Endothelial cell of umbilical vein (primary cell): ENCODE results near the gene PACSIN2. TPM values are rescaled to one million over a fixed set of nuclear protein-coding genes. Genes with fewer than 3 reads are reported as not detected.

Source experiments
- BruUV-seq: library from RNA; stranded (reverse); fragments of 400-500 nt; replicated peaks from 2 replicates; lab custom pipeline; 2021; lab: Mats Ljungman, UMichigan
- CTCF ChIA-PET: fragments of 300-600, 350-600 bp; sonication (Branson Sonifier 250); formaldehyde crosslinking; loops from one replicate; lab custom pipeline; 2021; ENCODE audit warnings: antibody characterized with exemption, inconsistent platforms; lab: Charles Lee
- POLR2A ChIA-PET: fragments of 300-600, 350-600 bp; sonication (Branson Sonifier 250); formaldehyde crosslinking; loops from one replicate; lab custom pipeline; 2021; ENCODE audit warnings: antibody characterized with exemption, inconsistent platforms; lab: Charles Lee
- DNase-seq: peaks from one replicate; pipeline ENCODE4 v3.0.0-alpha.2; 2011; ENCODE audit warnings: low read depth, low spot score
- FAIRE-seq: peaks from 2 replicates; lab custom pipeline; 2011; peaks lifted over from hg19 to GRCh38; lab: Jason Lieb, UNC
- H2AFZ ChIP-seq: 2 replicates; pipeline ENCODE4 v1.6.0; 2012; ENCODE audit warnings: low read depth, low read length, control low read depth, inconsistent platforms
- H3K27ac ChIP-seq: 2 replicates; pipeline ENCODE4 v1.5.1; 2011; ENCODE audit warnings: low read depth, mild to moderate bottlenecking, control low read depth, low read length, moderate library complexity; ENCODE audit not compliant: insufficient read depth
- H3K27me3 ChIP-seq, 2 experiments: 2 replicates each; pipeline versions ENCODE4 v1.6.0 to v1.6.1; 2011; ENCODE audit warnings: low read length in 2 of 2, mixed read lengths in 1 of 2; ENCODE audit not compliant: control insufficient read depth in 2 of 2, insufficient read depth in 2 of 2
- H3K36me3 ChIP-seq, 2 experiments: 2 replicates in 1 of 2; 3 replicates in 1 of 2; pipeline ENCODE4 v1.5.1; 2011; ENCODE audit warnings: low read length in 2 of 2, mild to moderate bottlenecking in 1 of 2, moderate library complexity in 1 of 2; ENCODE audit not compliant: control insufficient read depth in 2 of 2, insufficient read depth in 2 of 2; ENCODE audit errors: extremely low read depth in 1 of 2
- H3K4me1 ChIP-seq: 3 replicates; pipeline ENCODE4 v1.5.1; 2011; ENCODE audit warnings: mild to moderate bottlenecking, low read length; ENCODE audit not compliant: control insufficient read depth, insufficient read depth; ENCODE audit errors: extremely low read depth
- H3K4me2 ChIP-seq: 2 replicates; pipeline ENCODE4 v1.6.1; 2011; ENCODE audit warnings: low read length, control low read depth, mixed read lengths; ENCODE audit not compliant: insufficient read depth
- H3K4me3 ChIP-seq, 3 experiments: fragments of 200-600 bp in 1 of 3; sonication (generic), shearing (Covaris generic) in 1 of 3; replicated peaks in 1 of 3; 2 replicates each; pipeline ENCODE4 v1.5.1; 2011 to 2016; ENCODE audit warnings: control low read depth in 3 of 3, low read length in 3 of 3, mild to moderate bottlenecking in 2 of 3, inconsistent platforms in 1 of 3, low read depth in 1 of 3, moderate library complexity in 1 of 3; ENCODE audit not compliant: insufficient read depth in 1 of 3
- H3K79me2 ChIP-seq: 2 replicates; pipeline ENCODE4 v1.6.0; 2012; ENCODE audit warnings: low read length, inconsistent platforms; ENCODE audit not compliant: control insufficient read depth, insufficient read depth
- H3K9ac ChIP-seq: replicated peaks from 2 replicates; pipeline ENCODE3; 2011; ENCODE audit warnings: low read length, control low read depth; ENCODE audit not compliant: insufficient read depth; ENCODE audit errors: extremely low read depth
- H3K9me1 ChIP-seq: replicated peaks from 3 replicates; pipeline ENCODE4 v1.6.0; 2011; ENCODE audit warnings: mild to moderate bottlenecking, low read length; ENCODE audit not compliant: control insufficient read depth, insufficient read depth; ENCODE audit errors: extremely low read depth
- H3K9me3 ChIP-seq: replicated peaks from 2 replicates; pipeline ENCODE4 v1.5.1; 2012; ENCODE audit warnings: low read length, inconsistent platforms; ENCODE audit not compliant: control insufficient read depth, insufficient read depth
- H4K20me1 ChIP-seq: replicated peaks from 2 replicates; pipeline ENCODE3; 2011; ENCODE audit warnings: mild to moderate bottlenecking, low read length; ENCODE audit not compliant: control insufficient read depth, insufficient read depth; ENCODE audit errors: extremely low read depth
- EZH2 ChIP-seq: IDR thresholded peaks from 2 replicates; pipeline ENCODE4 v1.6.1; 2012; ENCODE audit warnings: borderline replicate concordance, low read depth, mild to moderate bottlenecking, moderate library complexity, low read length, inconsistent platforms; ENCODE audit not compliant: severe bottlenecking
- FOS ChIP-seq: IDR thresholded peaks from 2 replicates; pipeline ENCODE4 v1.6.1; 2011; ENCODE audit warnings: mild to moderate bottlenecking, low read length, moderate library complexity, borderline replicate concordance; ENCODE audit not compliant: insufficient read depth
- GATA2 ChIP-seq: IDR thresholded peaks from 2 replicates; pipeline ENCODE4 v1.7.0; 2011; ENCODE audit warnings: low read depth, mild to moderate bottlenecking, moderate library complexity, mixed read lengths, low read length; ENCODE audit not compliant: insufficient read length, insufficient read depth
- JUN ChIP-seq: IDR thresholded peaks from 2 replicates; pipeline ENCODE4 v1.6.1; 2011; ENCODE audit warnings: borderline replicate concordance, low read depth; ENCODE audit not compliant: insufficient read length, insufficient read depth
- MAX ChIP-seq: IDR thresholded peaks from 2 replicates; pipeline ENCODE4 v1.6.1; 2011; ENCODE audit not compliant: insufficient read depth, insufficient read length
- POLR2AphosphoS5 ChIP-seq: IDR thresholded peaks from 2 replicates; pipeline ENCODE4 v1.6.1; 2012; ENCODE audit warnings: low read depth, mild to moderate bottlenecking, control low read depth, low read length, moderate library complexity; ENCODE audit not compliant: insufficient read depth
- dilution Hi-C: fragments of 300-500 bp; cut with MboI; formaldehyde crosslinking; loops from one replicate; pipeline ENCODE4 v1.15.0; 2019; ENCODE audit warnings: low sequenced_read_pairs; ENCODE audit not compliant: extremely low pct_ligation_motif_present
- intact Hi-C: fragments of 100-400 bp; cut with micrococcal nuclease; formaldehyde crosslinking; loops from one replicate; pipeline ENCODE4 v1.10.0; 2022
- polyA plus RNA-seq, 4 experiments: library from polyadenylated mRNA; depleted of rRNA in 3 of 4; stranded (reverse) in 3 of 4; unstranded in 1 of 4; fragments of >200 nt; gene quantifications; 2 replicates each; pipeline versions ENCODE4 v1.2.1 to v1.2.3, GENCODE V29; 2011 to 2012; ENCODE audit warnings: missing spikeins in 1 of 4
- total RNA-seq: library from RNA; stranded (reverse); gene quantifications from 2 replicates; pipeline ENCODE4 v1.2.3, GENCODE V29; 2021

The PACSIN2 gene
- total and polyA plus RNA-seq, 2 donors (not counting 3 experiments of a cell fraction or from before 2014, with no cell fraction given) = 46.2 to 64.5 TPM

DNA sequence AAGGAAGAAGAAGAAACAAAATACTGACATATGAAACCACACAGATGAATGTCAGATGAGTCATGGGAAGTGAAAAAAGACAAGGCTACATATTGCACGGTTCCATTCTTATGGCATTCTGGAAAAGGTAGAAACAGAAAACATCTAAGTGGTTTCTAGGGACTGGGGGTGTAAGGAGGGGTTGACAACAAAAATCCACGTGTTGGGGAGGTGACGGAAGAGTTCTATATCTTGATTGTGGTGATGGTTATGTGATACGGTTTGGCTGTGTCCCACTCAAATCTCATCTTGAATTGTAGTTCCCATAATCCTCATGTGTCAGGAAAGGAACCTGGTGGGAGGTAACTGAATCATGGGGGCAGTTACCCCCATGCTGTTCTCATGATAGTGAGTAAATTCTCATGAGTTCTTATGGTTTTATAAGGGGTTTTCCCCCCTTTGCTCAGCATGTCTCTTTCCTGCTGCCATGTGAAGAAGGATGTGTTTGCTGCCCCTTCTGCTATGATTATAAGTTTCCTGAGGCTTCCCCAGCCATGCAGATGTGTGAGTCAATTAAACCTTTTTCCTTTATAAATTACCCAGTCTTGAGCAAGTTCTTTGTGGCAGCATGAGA is 151.5 kb downstream of the PACSIN2 start:
- H3K27me3 ChIP-seq = no peaks in the 10 kb centered on the region
- no peaks in the 10 kb centered on the region for H3K4me1 ChIP-seq
- H3K4me2 ChIP-seq = peak overlapping the region; percentile 31
- FAIRE-seq (peak; percentile 75), DNase-seq (peak; percentile 19)
- H3K9me3 ChIP-seq = no peaks in the 10 kb centered on the region
- no peak overlapping the region for H2AFZ ChIP-seq
- H4K20me1 ChIP-seq = no peaks in the 10 kb centered on the region
- no peaks in the 10 kb centered on the region for H3K79me2 ChIP-seq
- H3K9me1 ChIP-seq = no peaks in the 10 kb centered on the region
- ChIA-PET POLR2A (no interaction called here), CTCF (interaction anchor here (0.7 kb wide), 1 partner anchor 51 kb away, joined by 4 read pairs; no protein-coding TSS in a partner anchor)
- H3K9ac ChIP-seq = no peak overlapping the region
- no peak overlapping the region for H3K27ac ChIP-seq
- no peaks in the 10 kb centered on the region for H3K36me3 ChIP-seq
- BruUV-seq = no TSS peak
- no peak overlapping the region for H3K4me3 ChIP-seq
- dilution Hi-C loops (no loop called here), intact Hi-C loops (no loop called here)
- TF ChIP-seq GATA2 = no peak
- peak; percentile 44 for TF ChIP-seq JUN
- TF ChIP-seq MAX = no peak
- TF ChIP-seq POLR2AphosphoS5 = no peak
- TF ChIP-seq FOS = peak; percentile 60
- no peak for TF ChIP-seq EZH2
